SK-N-SH (cell line): Measurements from ENCODE around the gene DACT2. TPM values are rescaled to one million over a fixed set of nuclear protein-coding genes. Genes with fewer than 3 reads are reported as not detected.
"Not testable (repeated sequence)": the region's sequence is repeated elsewhere in the genome, so short reads cannot be mapped to it uniquely, and the experiment has no call there.

Experiments
- CTCF ChIA-PET: fragments of 300-600, 350-600 bp; formaldehyde crosslinking; extraction: SDS; loops from one replicate; lab custom pipeline; 2021; lab: Yijun Ruan, JAX
- POLR2A ChIA-PET: fragments of 350-600 bp; sonication (Branson Sonifier 250); formaldehyde crosslinking; extraction: SDS; loops from one replicate; lab custom pipeline; 2020; ENCODE audit warnings: antibody characterized with exemption, inconsistent platforms; lab: Yijun Ruan, JAX
- DNase-seq: peaks from one replicate; pipeline ENCODE4 v3.0.0; 2012
- H2AFZ ChIP-seq: fragments of 200-600 bp; sonication (generic); 2 replicates; pipeline ENCODE4 v1.8.1; 2016; ENCODE audit warnings: antibody characterized with exemption, mild to moderate bottlenecking, low read depth
- H3F3A ChIP-seq: fragments of 200-600 bp; sonication (generic); replicated peaks from 2 replicates; pipeline ENCODE3; 2016; ENCODE audit warnings: antibody characterized with exemption, mild to moderate bottlenecking; ENCODE audit not compliant: insufficient read depth
- H3K27ac ChIP-seq, 2 experiments: fragments of 200-500 bp in 1 of 2; fragments of 200-600 bp in 1 of 2; sonication (Bioruptor generic) in 1 of 2; sonication (generic), shearing (Covaris generic) in 1 of 2; 2 replicates each; pipeline versions ENCODE4 v1.5.1 to v1.6.1; 2014 to 2016; ENCODE audit warnings: low read depth in 2 of 2, inconsistent platforms in 1 of 2, low read length in 1 of 2, mild to moderate bottlenecking in 1 of 2, mixed read lengths in 1 of 2
- H3K27me3 ChIP-seq: fragments of 200-600 bp; sonication (generic), shearing (Covaris generic); 2 replicates; pipeline ENCODE4 v1.6.1; 2016; ENCODE audit warnings: mixed run types; ENCODE audit not compliant: insufficient read depth
- H3K36me3 ChIP-seq, 2 experiments: fragments of 200-500 bp in 1 of 2; fragments of 200-600 bp in 1 of 2; sonication (Bioruptor generic) in 1 of 2; sonication (generic) in 1 of 2; replicated peaks in 1 of 2; 2 replicates each; pipeline versions ENCODE3 to v1.5.1; 2014 to 2016; ENCODE audit warnings: low read length in 1 of 2, mild to moderate bottlenecking in 1 of 2; ENCODE audit not compliant: insufficient read depth in 2 of 2, control insufficient read depth in 1 of 2
- H3K4me1 ChIP-seq, 2 experiments: fragments of 200-500 bp in 1 of 2; fragments of 200-600 bp in 1 of 2; sonication (Bioruptor generic) in 1 of 2; sonication (generic), shearing (Covaris generic) in 1 of 2; 2 replicates each; pipeline versions ENCODE4 v1.5.1 to v1.6.1; 2014 to 2016; ENCODE audit warnings: low read depth in 1 of 2, low read length in 1 of 2, mixed run types in 1 of 2; ENCODE audit not compliant: insufficient read depth in 2 of 2, control insufficient read depth in 1 of 2
- H3K4me2 ChIP-seq: fragments of 200-600 bp; sonication (generic), shearing (Covaris generic); 2 replicates; pipeline ENCODE4 v1.6.1; 2017; ENCODE audit warnings: mixed run types
- H3K4me3 ChIP-seq, 2 experiments: fragments of 200-500 bp in 1 of 2; fragments of 200-600 bp in 1 of 2; sonication (Bioruptor generic) in 1 of 2; sonication (generic), shearing (Covaris generic) in 1 of 2; 2 replicates each; pipeline versions ENCODE4 v1.5.1 to v1.8.1; 2014 to 2016; ENCODE audit warnings: low read depth in 2 of 2, inconsistent platforms in 1 of 2, low read length in 1 of 2, mild to moderate bottlenecking in 1 of 2, mixed read lengths in 1 of 2, moderate library complexity in 1 of 2
- H3K79me2 ChIP-seq: fragments of 200-600 bp; sonication (generic); 2 replicates; pipeline ENCODE4 v1.8.1; 2017; ENCODE audit warnings: mild to moderate bottlenecking; ENCODE audit not compliant: insufficient read depth
- H3K9ac ChIP-seq: fragments of 200-600 bp; sonication (generic); 2 replicates; pipeline ENCODE4 v1.6.1; 2017; ENCODE audit warnings: mixed run types
- H3K9me2 ChIP-seq: fragments of 200-600 bp; sonication (generic); 2 replicates; pipeline ENCODE4 v1.6.1; 2017; ENCODE audit warnings: mixed run types
- H3K9me3 ChIP-seq: fragments of 200-600 bp; sonication (generic); 2 replicates; pipeline ENCODE4 v1.6.1; 2017; ENCODE audit warnings: mixed run types, mild to moderate bottlenecking, moderate library complexity
- H4K20me1 ChIP-seq: fragments of 200-600 bp; sonication (generic); 2 replicates; pipeline ENCODE4 v1.6.1; 2017; ENCODE audit warnings: mild to moderate bottlenecking, mixed run types; ENCODE audit not compliant: insufficient read depth
- CTCF ChIP-seq: fragments of 200-600 bp; sonication (generic); IDR thresholded peaks from 2 replicates; pipeline ENCODE4 v1.6.1; 2017; ENCODE audit warnings: antibody characterized with exemption, mild to moderate bottlenecking, moderate library complexity
- EP300 ChIP-seq, 2 experiments: IDR thresholded peaks; 2 replicates each; pipeline versions ENCODE4 v1.4.0 to v1.6.1; 2012; ENCODE audit warnings: borderline replicate concordance in 1 of 2, low read depth in 1 of 2, low read length in 1 of 2
- FOSL2 ChIP-seq: IDR thresholded peaks from 2 replicates; pipeline ENCODE4 v1.4.0; 2012; ENCODE audit warnings: low read depth, mild to moderate bottlenecking, moderate library complexity, borderline replicate concordance
- MEF2A ChIP-seq: IDR thresholded peaks from 2 replicates; pipeline ENCODE4 v1.4.0; 2012; ENCODE audit warnings: low read depth, borderline replicate concordance
- MXI1 ChIP-seq: IDR thresholded peaks from 2 replicates; pipeline ENCODE4 v1.6.1; 2012; ENCODE audit warnings: mild to moderate bottlenecking, low read depth, low read length, improper control_type of control experiment
- NRF1 ChIP-seq: IDR thresholded peaks from 2 replicates; pipeline ENCODE4 v1.6.1; 2012; ENCODE audit warnings: low read depth, mild to moderate bottlenecking, low read length
- PBX3 ChIP-seq: IDR thresholded peaks from 2 replicates; pipeline ENCODE4; 2012
- RAD21 ChIP-seq: IDR thresholded peaks from 2 replicates; pipeline ENCODE4 v1.6.1; 2012; ENCODE audit warnings: mild to moderate bottlenecking, low read length
- RFX5 ChIP-seq: IDR thresholded peaks from 2 replicates; pipeline ENCODE4 v1.6.1; 2012; ENCODE audit warnings: mild to moderate bottlenecking, improper control_type of control experiment, low read length
- TEAD4 ChIP-seq: IDR thresholded peaks from 2 replicates; pipeline ENCODE4 v1.4.0; 2012; ENCODE audit warnings: mild to moderate bottlenecking, borderline replicate concordance; ENCODE audit not compliant: insufficient read depth
- USF2 ChIP-seq: fragments of 150-350 bp; IDR thresholded peaks from 2 replicates; pipeline ENCODE4 v1.6.1; 2017; ENCODE audit warnings: antibody characterized with exemption, low read length, low read depth, borderline replicate concordance
- WGBS: methylation state at CpG from one replicate; pipeline ENCODE4 v1.1.6; 2017; ENCODE audit warnings: low lambda C conversion rate; 5-methylcytosine and 5-hydroxymethylcytosine counted together
- polyA plus RNA-seq, 3 experiments: library from polyadenylated mRNA; depleted of rRNA; stranded (reverse); fragments of >200 nt; gene quantifications; 2 replicates each; pipeline ENCODE4 v1.2.3, GENCODE V29; 2012

The DACT2 gene
- polyA plus RNA-seq, 1 of the 3 experiments (the other 2 are of a cell fraction) = not detected

- Histone ChIP-seq H3K4me1 (peaks cover 0 to 3% of the 10 kb centered on the region in 2 experiments; a peak in 1 of 4 replicates), H3F3A (no peaks in the 10 kb centered on the region), H3K79me2 (no peaks in the 10 kb centered on the region), H4K20me1 (no peaks in the 10 kb centered on the region), H3K27ac (no peak overlapping the region), H2AFZ (no peak overlapping the region), H3K27me3 (no peaks in the 10 kb centered on the region), H3K36me3 (no peaks in the 10 kb centered on the region), H3K9me2 (no peaks in the 10 kb centered on the region), H3K9me3 (no peaks in the 10 kb centered on the region), H3K9ac (no peak overlapping the region), H3K4me3 (no peak overlapping the region), H3K4me2 (no peak overlapping the region)
- ChIA-PET POLR2A (no interaction called here), CTCF (interaction anchor here (0.7 kb wide), 1 partner anchor 10 kb away, joined by 4 read pairs; no protein-coding TSS in a partner anchor)
- WGBS = 53% methylated on average over 14 of the region's 14 CpGs
- no peak for DNase-seq
- no peak for TF ChIP-seq RAD21
- TF ChIP-seq PBX3 = no peak
- no peak for TF ChIP-seq NRF1
- no peak for TF ChIP-seq EP300 (IDR thresholded peaks at IDR 0.05; ENCODE audit: borderline replicate concordance in 1 of 2, low read depth in 1 of 2, low read length in 1 of 2)
- no peak for TF ChIP-seq MXI1
Observed at GRCh38 chr6:168359794-168360193, 40.2 kb upstream of the DACT2 start.

- DNase-seq = no peak
- H3K4me2 ChIP-seq = no peak overlapping the region
- no peak overlapping the region for H2AFZ ChIP-seq
- H3K27me3 ChIP-seq = no peaks in the 10 kb centered on the region
- ChIA-PET CTCF (no interaction called here), POLR2A (no interaction called here)
- 83% methylated on average over 15 of the region's 20 CpGs for WGBS
- H3K4me1 ChIP-seq = peaks cover 0 to 3% of the 10 kb centered on the region in 2 experiments; a peak in 1 of 4 replicates
- H4K20me1 ChIP-seq = no peaks in the 10 kb centered on the region
- no peaks in the 10 kb centered on the region for H3K36me3 ChIP-seq
- H3F3A ChIP-seq = no peaks in the 10 kb centered on the region
- H3K9me2 ChIP-seq = no peaks in the 10 kb centered on the region
- no peak overlapping the region for H3K27ac ChIP-seq
- H3K9me3 ChIP-seq = no peaks in the 10 kb centered on the region
- TF ChIP-seq FOSL2 = no peak
- TF ChIP-seq TEAD4 = no peak
- no peak for TF ChIP-seq RAD21
- TF ChIP-seq CTCF = no peak
- no peak for TF ChIP-seq USF2
- TF ChIP-seq MEF2A = no peak
- no peak for TF ChIP-seq RFX5
- TF ChIP-seq, all 33 proteins: peak for 0
- no peak overlapping the region for H3K9ac ChIP-seq
- no peaks in the 10 kb centered on the region for H3K79me2 ChIP-seq
- H3K4me3 ChIP-seq = no peak overlapping the region
Observed at GRCh38 chr6:168358842-168359420, 39.4 kb upstream of the DACT2 start.

DNA sequence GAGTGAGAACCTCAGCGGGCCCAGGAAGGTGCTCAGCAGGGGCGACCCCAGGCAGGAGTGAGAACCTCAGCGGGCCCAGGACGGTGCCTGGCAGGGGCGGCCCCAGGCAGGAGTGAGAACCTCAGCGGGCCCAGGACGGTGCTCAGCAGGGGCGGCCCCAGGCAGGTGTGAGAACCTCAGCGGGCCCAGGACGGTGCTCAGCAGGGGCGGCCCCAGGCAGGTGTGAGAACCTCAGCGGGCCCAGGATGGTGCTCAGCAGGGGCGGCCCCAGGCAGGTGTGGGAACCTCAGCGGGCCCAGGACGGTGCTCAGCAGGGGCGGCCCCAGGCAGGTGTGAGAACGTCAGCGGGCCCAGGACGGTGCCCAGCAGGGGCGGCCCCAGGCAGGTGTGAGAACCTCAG, 37.3 kb upstream of the DACT2 start:
- H4K20me1 ChIP-seq, CTCF ChIA-PET, H3K4me3 ChIP-seq, H3K4me1 ChIP-seq, H3K27me3 ChIP-seq, H3K27ac ChIP-seq, H3K4me2 ChIP-seq, H3K36me3 ChIP-seq, H3F3A ChIP-seq, H3K79me2 ChIP-seq, H3K9me3 ChIP-seq, POLR2A ChIA-PET, H3K9me2 ChIP-seq, H2AFZ ChIP-seq, DNase-seq, H3K9ac ChIP-seq: not testable (repeated sequence)
- no CpG with 5 or more reads among the region's 20 CpGs for WGBS
